IMR-90 (cell line): Measurements from ENCODE around the gene RNF34. TPM values are rescaled to one million over a fixed set of nuclear protein-coding genes. Genes with fewer than 3 reads are reported as not detected.

Source experiments
- ATAC-seq: fragments of 200-7000 bp; cut with Tn5 transposase; 2 replicates; pipeline ENCODE4 v1.9.1; 2020; ENCODE audit warnings: low read depth, mild to moderate bottlenecking, moderate library complexity
- BruUV-seq: library from RNA; stranded (reverse); fragments of 400-500 nt; replicated peaks from 2 replicates; lab custom pipeline; 2021; lab: Mats Ljungman, UMichigan
- CTCF ChIA-PET: fragments of 300-600 bp; formaldehyde crosslinking; extraction: SDS; loops from one replicate; lab custom pipeline; 2021; ENCODE audit warnings: antibody characterized with exemption; lab: Yijun Ruan, JAX
- POLR2A ChIA-PET: fragments of 300-600 bp; sonication (Branson Sonifier 250); formaldehyde crosslinking; loops from one replicate; lab custom pipeline; 2022; ENCODE audit warnings: antibody characterized with exemption; ENCODE audit not compliant: unreplicated experiment; lab: Charles Lee
- DNase-seq: peaks from one replicate; pipeline ENCODE4 v3.0.0; 2013
- H2AFZ ChIP-seq: replicated peaks from 2 replicates; pipeline ENCODE3; 2013; ENCODE audit warnings: low read length, mild to moderate bottlenecking; ENCODE audit not compliant: poor library complexity
- H2AK5ac ChIP-seq: 2 replicates; pipeline ENCODE4 v1.6.1; 2013; ENCODE audit warnings: low read depth, low read length, inconsistent platforms
- H2AK9ac ChIP-seq: replicated peaks from 2 replicates; pipeline ENCODE3; 2013; ENCODE audit warnings: mild to moderate bottlenecking, low read depth, low read length, moderate library complexity; ENCODE audit not compliant: poor library complexity
- H2BK120ac ChIP-seq: 2 replicates; pipeline ENCODE4 v1.6.1; 2013; ENCODE audit warnings: low read depth, low read length, inconsistent platforms
- H2BK15ac ChIP-seq: 3 replicates; pipeline ENCODE4 v1.6.1; 2013; ENCODE audit warnings: low read depth, low read length, inconsistent platforms
- H2BK20ac ChIP-seq: 2 replicates; pipeline ENCODE4 v1.6.1; 2013; ENCODE audit warnings: low read depth, mild to moderate bottlenecking, inconsistent platforms, low read length, moderate library complexity
- H2BK5ac ChIP-seq: 2 replicates; pipeline ENCODE4 v1.6.1; 2013; ENCODE audit warnings: mild to moderate bottlenecking, low read depth, low read length, inconsistent platforms; ENCODE audit not compliant: poor library complexity, severe bottlenecking
- H3K14ac ChIP-seq: replicated peaks from 2 replicates; pipeline ENCODE4 v1.6.1; 2013; ENCODE audit warnings: low read depth, low read length, inconsistent platforms
- H3K18ac ChIP-seq: 2 replicates; pipeline ENCODE4 v1.6.1; 2013; ENCODE audit warnings: low read depth, low read length, control low read depth
- H3K23ac ChIP-seq: 2 replicates; pipeline ENCODE4 v1.6.1; 2013; ENCODE audit warnings: low read depth, low read length, inconsistent platforms
- H3K27ac ChIP-seq: 2 replicates; pipeline ENCODE4 v1.5.1; 2013; ENCODE audit warnings: mild to moderate bottlenecking, control low read depth, low read length; ENCODE audit not compliant: insufficient read depth
- H3K27me3 ChIP-seq: 2 replicates; pipeline ENCODE4 v1.6.1; 2013; ENCODE audit warnings: low read length; ENCODE audit not compliant: control insufficient read depth, insufficient read depth
- H3K36me3 ChIP-seq: 2 replicates; pipeline ENCODE4 v1.6.1; 2013; ENCODE audit warnings: low read length, mixed read lengths; ENCODE audit not compliant: control insufficient read depth, insufficient read depth
- H3K4ac ChIP-seq: 2 replicates; pipeline ENCODE4 v1.6.1; 2013; ENCODE audit warnings: low read depth, low read length, inconsistent platforms
- H3K4me1 ChIP-seq: 2 replicates; pipeline ENCODE4 v1.6.1; 2013; ENCODE audit warnings: low read length, mixed read lengths; ENCODE audit not compliant: control insufficient read depth, insufficient read depth
- H3K4me2 ChIP-seq: 2 replicates; pipeline ENCODE4 v1.6.1; 2013; ENCODE audit warnings: low read depth, mild to moderate bottlenecking, control low read depth, low read length, moderate library complexity
- H3K4me3 ChIP-seq: 2 replicates; pipeline ENCODE4 v1.5.1; 2013; ENCODE audit warnings: low read depth, mild to moderate bottlenecking, control low read depth, low read length, moderate library complexity; ENCODE audit not compliant: insufficient read depth
- H3K56ac ChIP-seq: 2 replicates; pipeline ENCODE4 v1.6.1; 2013; ENCODE audit warnings: low read length, inconsistent platforms; ENCODE audit not compliant: insufficient read depth; ENCODE audit errors: extremely low read depth
- H3K79me1 ChIP-seq, 2 experiments: 2 replicates each; pipeline ENCODE4 v1.6.1; 2013; ENCODE audit warnings: low read length in 2 of 2, inconsistent platforms in 1 of 2, low read depth in 1 of 2
- H3K9ac ChIP-seq: 2 replicates; pipeline ENCODE4 v1.6.1; 2013; ENCODE audit warnings: low read depth, low read length, control low read depth
- H3K9me1 ChIP-seq: 2 replicates; pipeline ENCODE4 v1.6.1; 2013; ENCODE audit warnings: low read length, inconsistent platforms; ENCODE audit not compliant: insufficient read depth
- H3K9me3 ChIP-seq: 2 replicates; pipeline ENCODE4 v1.6.1; 2013; ENCODE audit warnings: low read length; ENCODE audit not compliant: control insufficient read depth, insufficient read depth
- H4K20me1 ChIP-seq: 2 replicates; pipeline ENCODE4 v1.6.1; 2013; ENCODE audit warnings: low read length, inconsistent platforms; ENCODE audit not compliant: insufficient read depth
- H4K5ac ChIP-seq: 2 replicates; pipeline ENCODE4 v1.6.1; 2013; ENCODE audit warnings: mild to moderate bottlenecking, low read depth, low read length, control low read depth
- H4K8ac ChIP-seq, 2 experiments: 2 replicates each; pipeline ENCODE4 v1.6.1; 2013; ENCODE audit warnings: low read depth in 2 of 2, low read length in 2 of 2, control low read depth in 1 of 2, inconsistent platforms in 1 of 2
- H4K91ac ChIP-seq: 2 replicates; pipeline ENCODE4 v1.6.1; 2013; ENCODE audit warnings: low read depth, low read length, inconsistent platforms; ENCODE audit not compliant: insufficient read depth
- BHLHE40 ChIP-seq: fragments of 150-350 bp; IDR thresholded peaks from 2 replicates; pipeline ENCODE4 v1.6.1; 2016; ENCODE audit warnings: mild to moderate bottlenecking, low read depth, low read length
- CEBPB ChIP-seq: IDR thresholded peaks from 2 replicates; pipeline ENCODE4 v1.6.1; 2012; ENCODE audit warnings: low read depth, low read length, improper control_type of control experiment
- CHD1 ChIP-seq: IDR thresholded peaks from 2 replicates; pipeline ENCODE4 v1.6.1; 2012; ENCODE audit warnings: low read depth, low read length, improper control_type of control experiment
- CTCF ChIP-seq: conservative IDR thresholded peaks from 2 replicates; pipeline ENCODE4 v1.5.1; 2012; ENCODE audit warnings: mild to moderate bottlenecking, low read depth, low read length, improper control_type of control experiment
- MXI1 ChIP-seq: IDR thresholded peaks from 2 replicates; pipeline ENCODE4 v1.6.1; 2012; ENCODE audit warnings: low read depth, mild to moderate bottlenecking, low read length, moderate library complexity, borderline replicate concordance
- NFE2L2 ChIP-seq: fragments of 150-350 bp; IDR thresholded peaks from 2 replicates; pipeline ENCODE4 v1.6.1; 2016; ENCODE audit warnings: low read depth, mild to moderate bottlenecking, low read length
- RCOR1 ChIP-seq: IDR thresholded peaks from 2 replicates; pipeline ENCODE4 v1.6.1; 2012; ENCODE audit warnings: mild to moderate bottlenecking, low read length, improper control_type of control experiment; ENCODE audit not compliant: insufficient replicate concordance
- RFX5 ChIP-seq: IDR thresholded peaks from 2 replicates; pipeline ENCODE4 v1.8.0; 2012; ENCODE audit warnings: low read depth, mild to moderate bottlenecking, low read length, moderate library complexity
- SMC3 ChIP-seq: fragments of 150-350 bp; IDR thresholded peaks from 2 replicates; pipeline ENCODE4 v1.6.1; 2016; ENCODE audit warnings: low read depth, mild to moderate bottlenecking, antibody characterized with exemption, low read length, moderate library complexity
- USF2 ChIP-seq: fragments of 150-350 bp; IDR thresholded peaks from 2 replicates; pipeline ENCODE4 v1.6.1; 2017; ENCODE audit warnings: mild to moderate bottlenecking, antibody characterized with exemption, low read length, low read depth
- WGBS, 2 experiments: methylation state at CpG; one replicate each; pipeline versions ENCODE4 v1.1.5 to v1.1.7; 2013; ENCODE audit warnings: missing lambda C conversion rate in 2 of 2; ENCODE audit not compliant: insufficient read length in 1 of 2; ENCODE audit errors: extremely low coverage in 2 of 2; 5-methylcytosine and 5-hydroxymethylcytosine counted together
- dilution Hi-C: fragments of 300-500 bp; cut with HindIII; formaldehyde crosslinking; loops from one replicate; pipeline ENCODE4 v1.14.3; 2018; ENCODE audit warnings: low sequenced_read_pairs; ENCODE audit not compliant: unreplicated experiment
- in situ Hi-C: fragments of 300-500 bp; cut with MboI; formaldehyde crosslinking; loops from 3 replicates; pipeline ENCODE4 v1.14.3; 2019; ENCODE audit warnings: low sequenced_read_pairs, inconsistent platforms, mixed read lengths
- intact Hi-C: fragments of 100-400 bp; cut with micrococcal nuclease; formaldehyde crosslinking; loops from 2 replicates; pipeline ENCODE4 v1.10.0; 2022
- polyA plus RNA-seq, 3 experiments: library from polyadenylated mRNA; depleted of rRNA; stranded (reverse); fragments of >200 nt; gene quantifications; 2 replicates each; pipeline ENCODE4 v1.2.3, GENCODE V29; 2012; ENCODE audit warnings: low replicate concordance in 1 of 3
- total RNA-seq: library from RNA; depleted of rRNA; stranded (reverse); fragments of >200 nt; gene quantifications from 2 replicates; pipeline ENCODE4 v1.2.3, GENCODE V29; 2012

Gene RNF34
- total and polyA plus RNA-seq, 2 of the 4 experiments (the other 2 are of a cell fraction), result 33.2 to 69.5 TPM

GRCh38 chr12:121417847-121418246 is 17.9 kb downstream of the RNF34 start:
- DNase-seq (no peak), ATAC-seq (no peak)
- no TSS peak for BruUV-seq
- intact Hi-C loops (no loop called here), dilution Hi-C loops (no loop called here), in situ Hi-C loops (no loop called here)
- CTCF ChIA-PET, result no interaction called here
- no peak overlapping the region for H4K5ac ChIP-seq
- H2BK5ac ChIP-seq, result no peak overlapping the region
- WGBS, 2 experiments, result no CpG with 5 or more reads among the region's 6 CpGs
- H2BK120ac ChIP-seq, result no peak overlapping the region
- H4K8ac ChIP-seq, result no peak overlapping the region
- no peaks in the 10 kb centered on the region; the same call in 1 of the 2 replicates for H3K9me1 ChIP-seq
- no peak overlapping the region for H2AFZ ChIP-seq
- H2AK5ac ChIP-seq, result no peak overlapping the region
- H3K9me3 ChIP-seq, result no peaks in the 10 kb centered on the region
- peaks cover 38 to 57% of the 10 kb centered on the region in 2 experiments; a peak in 3 of 4 replicates for H3K79me1 ChIP-seq
- H3K23ac ChIP-seq, result no peak overlapping the region
- TF ChIP-seq RCOR1 (no peak), BHLHE40 (no peak), MXI1 (no peak), USF2 (no peak), NFE2L2 (no peak), CTCF (no peak), CHD1 (no peak), CEBPB (no peak), RFX5 (no peak), SMC3 (no peak)
- no peak overlapping the region for H4K91ac ChIP-seq
- H3K36me3 ChIP-seq, result peaks cover 41% of the 10 kb centered on the region
- H3K4me1 ChIP-seq, result no peaks in the 10 kb centered on the region
- H4K20me1 ChIP-seq, result peaks cover 4% of the 10 kb centered on the region; the same call in 1 of the 2 replicates
- H3K27ac ChIP-seq, result no peak overlapping the region
- H3K18ac ChIP-seq, result no peak overlapping the region
- no peak overlapping the region for H2BK20ac ChIP-seq
- no peak overlapping the region for H3K4me3 ChIP-seq
- POLR2A ChIA-PET, result no interaction called here
- no peak overlapping the region for H2AK9ac ChIP-seq
- H3K4me2 ChIP-seq, result no peak overlapping the region
- H3K9ac ChIP-seq, result no peak overlapping the region
- no peak overlapping the region for H3K4ac ChIP-seq
- H3K56ac ChIP-seq, result no peak overlapping the region
- no peaks in the 10 kb centered on the region for H3K27me3 ChIP-seq
- no peak overlapping the region for H2BK15ac ChIP-seq
- H3K14ac ChIP-seq, result no peak overlapping the region
